A673 (cell line): ENCODE data around the gene SHROOM4. TPM values are rescaled to one million over a fixed set of nuclear protein-coding genes. Genes with fewer than 3 reads are reported as not detected.

Experiments used
- BruUV-seq: library from RNA; stranded (reverse); fragments of 400-500 nt; replicated peaks from 2 replicates; lab custom pipeline; 2021; lab: Mats Ljungman, UMichigan
- CTCF ChIA-PET: fragments of 300-600 bp; sonication (Branson Sonifier 250); formaldehyde crosslinking; loops from one replicate; lab custom pipeline; 2022; ENCODE audit warnings: antibody characterized with exemption; lab: Charles Lee
- POLR2A ChIA-PET: fragments of 300-600 bp; sonication (Branson Sonifier 250); formaldehyde crosslinking; loops from one replicate; lab custom pipeline; 2022; ENCODE audit warnings: antibody characterized with exemption; ENCODE audit not compliant: low non-redundant PET; lab: Charles Lee
- DNase-seq: peaks from one replicate; pipeline ENCODE4 v3.0.0-alpha.2; 2015; ENCODE audit warnings: low spot score
- H3K27ac ChIP-seq: fragments of 200-600 bp; sonication (generic); 2 replicates; pipeline ENCODE4 v1.5.1; 2016; ENCODE audit warnings: mixed run types, low read depth, mild to moderate bottlenecking, mixed read lengths, antibody characterized with exemption, low read length; ENCODE audit not compliant: poor library complexity, severe bottlenecking
- H3K27me3 ChIP-seq: fragments of 200-600 bp; sonication (generic); replicated peaks from 2 replicates; pipeline ENCODE4 v1.6.1; 2017; ENCODE audit warnings: mixed run types, low read depth, mild to moderate bottlenecking, mixed read lengths, antibody characterized with exemption, low read length; ENCODE audit not compliant: insufficient read depth, poor library complexity
- H3K36me3 ChIP-seq: fragments of 200-600 bp; sonication (generic); 2 replicates; pipeline ENCODE4 v1.6.1; 2016; ENCODE audit warnings: mixed run types, mild to moderate bottlenecking, mixed read lengths, antibody characterized with exemption, low read length; ENCODE audit not compliant: insufficient read depth, poor library complexity, severe bottlenecking
- H3K4me1 ChIP-seq: fragments of 200-600 bp; sonication (generic); 2 replicates; pipeline ENCODE4 v1.6.1; 2017; ENCODE audit warnings: mixed run types, mild to moderate bottlenecking, mixed read lengths, antibody characterized with exemption, low read length; ENCODE audit not compliant: insufficient read depth, poor library complexity, severe bottlenecking
- H3K4me3 ChIP-seq: fragments of 200-600 bp; sonication (generic); 2 replicates; pipeline ENCODE4 v1.5.1; 2016; ENCODE audit warnings: low read depth, mixed run types, mild to moderate bottlenecking, mixed read lengths, low read length; ENCODE audit not compliant: poor library complexity, severe bottlenecking
- H3K9me3 ChIP-seq: fragments of 200-600 bp; sonication (generic); 2 replicates; pipeline ENCODE4 v1.6.1; 2016; ENCODE audit warnings: mixed run types, low read depth, mild to moderate bottlenecking, mixed read lengths, antibody characterized with exemption, low read length; ENCODE audit not compliant: poor library complexity, severe bottlenecking
- EZH2 ChIP-seq: fragments of 200-600 bp; sonication (generic); IDR thresholded peaks from 2 replicates; pipeline ENCODE4 v1.6.1; 2017; ENCODE audit warnings: borderline replicate concordance, low read depth, mild to moderate bottlenecking, mixed read lengths, antibody characterized with exemption, low read length; ENCODE audit not compliant: poor library complexity, severe bottlenecking
- intact Hi-C: fragments of 100-400 bp; cut with micrococcal nuclease; formaldehyde crosslinking; loops from one replicate; pipeline ENCODE4 v1.10.0; 2022; ENCODE audit not compliant: unreplicated experiment
- total RNA-seq: library from RNA; stranded (reverse); gene quantifications from 2 replicates; pipeline ENCODE4 v1.2.3, GENCODE V29; 2021
- TF ChIP-seq, protein P1 (sequence below): fragments of 300-800, 200-600 bp; sonication (generic); conservative IDR thresholded peaks from 2 replicates; pipeline ENCODE4 v1.5.1; 2017; ENCODE audit warnings: low read depth, mild to moderate bottlenecking, antibody characterized with exemption, low read length, moderate library complexity, mixed read lengths

SHROOM4 gene
- total RNA-seq, 1 experiment from 2014 or later, result 7.0 TPM

DNA sequence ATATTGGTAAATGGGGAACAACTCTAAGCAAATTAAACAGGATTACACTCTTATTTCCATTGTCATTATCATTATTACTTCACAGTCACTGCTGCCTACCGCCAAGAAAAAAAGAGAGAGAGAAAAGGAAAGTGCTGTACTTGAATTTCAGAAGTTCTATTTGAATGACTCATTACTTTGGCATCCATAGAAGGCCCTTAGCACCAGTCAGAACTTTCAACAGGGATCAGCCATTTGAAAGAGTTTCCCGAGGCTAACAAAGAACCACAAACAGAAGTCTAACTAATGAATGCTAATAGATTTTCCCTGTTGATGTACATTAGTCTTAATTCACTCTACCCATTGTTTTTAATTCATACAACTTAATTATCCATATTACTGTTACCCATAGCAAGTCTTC is 116.3 kb downstream of the SHROOM4 start:
- CTCF ChIA-PET, result interaction anchor here (1.4 kb wide), 1 partner anchor 206 kb away, joined by 3 read pairs; no protein-coding TSS in a partner anchor
- peak; percentile 82 for DNase-seq
- TF ChIP-seq, protein P1, sequence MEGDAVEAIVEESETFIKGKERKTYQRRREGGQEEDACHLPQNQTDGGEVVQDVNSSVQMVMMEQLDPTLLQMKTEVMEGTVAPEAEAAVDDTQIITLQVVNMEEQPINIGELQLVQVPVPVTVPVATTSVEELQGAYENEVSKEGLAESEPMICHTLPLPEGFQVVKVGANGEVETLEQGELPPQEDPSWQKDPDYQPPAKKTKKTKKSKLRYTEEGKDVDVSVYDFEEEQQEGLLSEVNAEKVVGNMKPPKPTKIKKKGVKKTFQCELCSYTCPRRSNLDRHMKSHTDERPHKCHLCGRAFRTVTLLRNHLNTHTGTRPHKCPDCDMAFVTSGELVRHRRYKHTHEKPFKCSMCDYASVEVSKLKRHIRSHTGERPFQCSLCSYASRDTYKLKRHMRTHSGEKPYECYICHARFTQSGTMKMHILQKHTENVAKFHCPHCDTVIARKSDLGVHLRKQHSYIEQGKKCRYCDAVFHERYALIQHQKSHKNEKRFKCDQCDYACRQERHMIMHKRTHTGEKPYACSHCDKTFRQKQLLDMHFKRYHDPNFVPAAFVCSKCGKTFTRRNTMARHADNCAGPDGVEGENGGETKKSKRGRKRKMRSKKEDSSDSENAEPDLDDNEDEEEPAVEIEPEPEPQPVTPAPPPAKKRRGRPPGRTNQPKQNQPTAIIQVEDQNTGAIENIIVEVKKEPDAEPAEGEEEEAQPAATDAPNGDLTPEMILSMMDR, result no peak
- no peak for TF ChIP-seq EZH2
- intact Hi-C loops, result no loop called here
- H3K4me3 ChIP-seq, result no peak overlapping the region
- no peaks in the 10 kb centered on the region for H3K27me3 ChIP-seq
- POLR2A ChIA-PET, result no interaction called here
- H3K36me3 ChIP-seq, result no peaks in the 10 kb centered on the region
- peaks cover 52% of the 10 kb centered on the region for H3K4me1 ChIP-seq
- TSS peak; percentile 47 for BruUV-seq
- no peaks in the 10 kb centered on the region for H3K9me3 ChIP-seq
- H3K27ac ChIP-seq, result peak overlapping the region; percentile 52

DNA sequence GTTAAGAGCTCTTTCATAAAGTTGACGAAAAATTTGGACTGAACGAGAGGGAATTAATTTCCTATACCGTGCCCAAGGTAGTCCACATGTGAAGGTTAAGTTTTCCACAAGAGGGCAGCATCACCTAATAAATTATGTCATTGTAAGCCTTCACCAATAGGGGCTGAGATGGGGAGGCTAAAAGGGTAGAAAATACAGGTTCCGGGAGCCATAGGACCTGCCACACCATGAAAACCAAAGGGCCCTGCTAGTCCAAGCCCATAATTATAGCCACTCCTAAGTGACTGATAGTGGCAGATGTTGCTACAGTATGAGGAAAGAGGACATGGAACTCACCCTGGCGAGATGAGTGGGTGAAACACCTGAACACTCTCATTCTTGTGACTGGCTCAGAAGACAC is 122.2 kb downstream of the SHROOM4 start:
- Histone ChIP-seq H3K4me3 (no peak overlapping the region), H3K27ac (no peak overlapping the region), H3K9me3 (no peaks in the 10 kb centered on the region), H3K27me3 (no peaks in the 10 kb centered on the region), H3K36me3 (no peaks in the 10 kb centered on the region), H3K4me1 (no peaks in the 10 kb centered on the region)
- TF ChIP-seq, protein P1, result peak; percentile 76
- no peak for TF ChIP-seq EZH2
- no TSS peak for BruUV-seq
- intact Hi-C loops, result loop anchor here (2.0 to 5.0 kb wide), 4 partner anchors 55 to 297 kb away; no protein-coding TSS in a partner anchor
- ChIA-PET CTCF (interaction anchor here (1.0 to 1.1 kb wide), 2 partner anchors 56 to 211 kb away, joined by 4 to 5 read pairs; no protein-coding TSS in a partner anchor), POLR2A (no interaction called here)
- peak; percentile 85 for DNase-seq

DNA sequence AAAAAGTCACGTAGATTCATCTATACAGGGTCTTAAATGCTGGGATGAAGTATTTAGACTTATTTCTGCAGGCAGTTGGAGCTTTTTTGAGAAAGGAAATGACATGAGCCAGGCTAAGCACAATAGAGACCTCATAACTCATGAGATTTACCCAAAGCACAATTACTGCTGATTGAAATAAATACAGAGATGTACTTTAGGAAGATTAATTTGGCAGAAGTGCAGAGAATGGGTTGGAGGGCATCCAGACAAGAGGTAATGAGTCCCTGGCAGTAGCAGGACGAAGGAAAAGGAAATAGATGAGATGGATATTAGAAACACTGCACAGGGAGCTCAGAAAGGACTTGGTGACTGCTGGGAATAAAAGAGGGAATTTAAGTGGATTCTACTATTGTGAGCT is 129.1 kb downstream of the SHROOM4 start:
- ChIA-PET CTCF (interaction anchor here (0.6 kb wide), 1 partner anchor 67 kb away, joined by 5 read pairs; no protein-coding TSS in a partner anchor), POLR2A (no interaction called here)
- no peaks in the 10 kb centered on the region for H3K27me3 ChIP-seq
- H3K4me1 ChIP-seq, result peaks cover 21% of the 10 kb centered on the region
- DNase-seq, result peak; percentile 73
- H3K4me3 ChIP-seq, result no peak overlapping the region
- no peaks in the 10 kb centered on the region for H3K9me3 ChIP-seq
- TF ChIP-seq, protein P1, result no peak
- no peak for TF ChIP-seq EZH2
- intact Hi-C loops, result loop anchor here (2.0 to 10.0 kb wide), 3 partner anchors 66 to 760 kb away; partner anchors contain the start of gene CLCN5
- BruUV-seq, result no TSS peak
- H3K36me3 ChIP-seq, result no peaks in the 10 kb centered on the region
- H3K27ac ChIP-seq, result peak overlapping the region; percentile 73
